GM06990 (cell line): ENCODE measurements around the gene MKLN1.

Experiments
- DNase-seq: peaks from one replicate; pipeline ENCODE4 v3.0.0-alpha.2; 2011; ENCODE audit not compliant: insufficient read length; ENCODE audit errors: extremely low read depth
- H3K27me3 ChIP-seq: replicated peaks from 2 replicates; pipeline ENCODE4 v1.6.0; 2011; ENCODE audit warnings: low read length; ENCODE audit not compliant: control insufficient read depth, insufficient read depth
- H3K36me3 ChIP-seq: 2 replicates; pipeline ENCODE4 v1.5.1; 2011; ENCODE audit warnings: low read length; ENCODE audit not compliant: control insufficient read depth, insufficient read depth
- H3K4me3 ChIP-seq: replicated peaks from 2 replicates; pipeline ENCODE4 v1.5.1; 2011; ENCODE audit warnings: low read depth, mild to moderate bottlenecking, control low read depth, low read length
- TF ChIP-seq, protein P1 (sequence below): IDR thresholded peaks from 2 replicates; pipeline ENCODE4 v1.5.1; 2011; ENCODE audit warnings: low read length, control low read depth, mild to moderate bottlenecking, inconsistent platforms; ENCODE audit not compliant: insufficient read depth, poor library complexity, severe bottlenecking

Gene MKLN1

GRCh38 chr7:131499801-131500200, 172.1 kb downstream of the MKLN1 start:
- TF ChIP-seq, protein P1, sequence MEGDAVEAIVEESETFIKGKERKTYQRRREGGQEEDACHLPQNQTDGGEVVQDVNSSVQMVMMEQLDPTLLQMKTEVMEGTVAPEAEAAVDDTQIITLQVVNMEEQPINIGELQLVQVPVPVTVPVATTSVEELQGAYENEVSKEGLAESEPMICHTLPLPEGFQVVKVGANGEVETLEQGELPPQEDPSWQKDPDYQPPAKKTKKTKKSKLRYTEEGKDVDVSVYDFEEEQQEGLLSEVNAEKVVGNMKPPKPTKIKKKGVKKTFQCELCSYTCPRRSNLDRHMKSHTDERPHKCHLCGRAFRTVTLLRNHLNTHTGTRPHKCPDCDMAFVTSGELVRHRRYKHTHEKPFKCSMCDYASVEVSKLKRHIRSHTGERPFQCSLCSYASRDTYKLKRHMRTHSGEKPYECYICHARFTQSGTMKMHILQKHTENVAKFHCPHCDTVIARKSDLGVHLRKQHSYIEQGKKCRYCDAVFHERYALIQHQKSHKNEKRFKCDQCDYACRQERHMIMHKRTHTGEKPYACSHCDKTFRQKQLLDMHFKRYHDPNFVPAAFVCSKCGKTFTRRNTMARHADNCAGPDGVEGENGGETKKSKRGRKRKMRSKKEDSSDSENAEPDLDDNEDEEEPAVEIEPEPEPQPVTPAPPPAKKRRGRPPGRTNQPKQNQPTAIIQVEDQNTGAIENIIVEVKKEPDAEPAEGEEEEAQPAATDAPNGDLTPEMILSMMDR, result no peak
- H3K36me3 ChIP-seq, result peaks cover 1% of the 10 kb centered on the region
- no peak overlapping the region for H3K4me3 ChIP-seq
- DNase-seq, result no peak
- no peaks in the 10 kb centered on the region for H3K27me3 ChIP-seq

DNA sequence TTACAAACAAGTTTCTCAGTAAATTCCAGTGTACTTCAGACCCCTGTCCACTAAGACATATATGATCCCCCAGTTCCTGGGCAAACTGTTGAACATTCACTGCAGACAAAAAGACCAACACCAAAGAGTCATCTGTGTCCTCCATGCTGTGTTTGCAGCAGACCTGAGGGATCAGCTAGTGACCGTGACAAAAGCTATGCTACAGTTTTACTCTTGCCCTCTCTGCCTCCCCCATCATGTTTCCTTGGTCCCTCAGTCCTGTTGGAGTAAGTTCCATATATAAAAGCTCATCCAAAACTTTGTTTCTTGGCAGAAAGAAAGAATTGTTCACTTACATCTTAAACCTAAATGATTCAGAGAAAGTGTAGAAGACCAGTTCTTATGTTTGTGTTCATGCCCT, 172.7 kb downstream of the MKLN1 start:
- no peaks in the 10 kb centered on the region for H3K27me3 ChIP-seq
- TF ChIP-seq, protein P1, result no peak
- peaks cover 1% of the 10 kb centered on the region for H3K36me3 ChIP-seq
- H3K4me3 ChIP-seq, result no peak overlapping the region
- DNase-seq, result no peak

- TF ChIP-seq, protein P1, result no peak
- H3K27me3 ChIP-seq, result no peaks in the 10 kb centered on the region
- DNase-seq, result no peak
- no peak overlapping the region for H3K4me3 ChIP-seq
- peaks cover 1% of the 10 kb centered on the region for H3K36me3 ChIP-seq
These were observed 173.7 kb downstream of the MKLN1 start for GRCh38 chr7:131501422-131501821.

DNA sequence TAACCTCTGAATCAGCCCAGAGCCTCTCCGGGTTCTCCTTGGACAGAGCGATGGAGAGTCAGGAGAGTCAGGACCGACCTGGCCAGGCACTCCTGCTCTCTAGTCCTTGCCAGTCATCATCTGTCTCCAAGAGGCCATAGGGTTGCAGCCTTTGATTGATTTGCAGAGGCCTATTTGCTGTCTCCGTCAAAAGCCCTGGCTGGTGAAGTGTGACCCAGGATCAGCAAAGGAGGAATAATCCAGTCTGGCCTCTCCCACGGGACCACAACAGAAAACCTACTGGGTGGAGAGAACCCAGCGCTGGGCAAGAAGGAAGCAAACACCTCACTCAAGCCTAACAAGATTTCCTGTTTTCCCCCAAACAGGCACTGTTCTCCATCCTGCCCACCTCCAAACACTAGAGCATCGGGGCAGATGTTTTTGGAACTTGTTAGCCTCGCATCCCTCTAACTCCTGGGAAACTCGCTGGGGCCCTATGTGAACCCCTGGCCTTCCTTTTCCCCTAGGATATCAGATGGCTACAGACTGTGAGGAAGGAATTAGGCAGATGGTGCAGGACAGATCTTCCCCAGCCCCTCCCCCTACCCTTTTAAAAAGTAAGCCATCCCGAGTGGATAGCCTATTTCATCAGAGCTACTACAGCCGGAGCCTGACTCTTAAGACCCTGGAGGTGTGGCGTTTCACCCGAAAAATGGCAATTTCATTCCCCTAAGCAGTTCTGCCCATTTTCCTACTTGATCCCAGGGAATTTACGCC, 174.4 kb downstream of the MKLN1 start:
- H3K36me3 ChIP-seq, result peaks cover 1% of the 10 kb centered on the region
- H3K27me3 ChIP-seq, result no peaks in the 10 kb centered on the region
- no peak overlapping the region for H3K4me3 ChIP-seq
- TF ChIP-seq, protein P1, result no peak
- DNase-seq, result no peak

DNA sequence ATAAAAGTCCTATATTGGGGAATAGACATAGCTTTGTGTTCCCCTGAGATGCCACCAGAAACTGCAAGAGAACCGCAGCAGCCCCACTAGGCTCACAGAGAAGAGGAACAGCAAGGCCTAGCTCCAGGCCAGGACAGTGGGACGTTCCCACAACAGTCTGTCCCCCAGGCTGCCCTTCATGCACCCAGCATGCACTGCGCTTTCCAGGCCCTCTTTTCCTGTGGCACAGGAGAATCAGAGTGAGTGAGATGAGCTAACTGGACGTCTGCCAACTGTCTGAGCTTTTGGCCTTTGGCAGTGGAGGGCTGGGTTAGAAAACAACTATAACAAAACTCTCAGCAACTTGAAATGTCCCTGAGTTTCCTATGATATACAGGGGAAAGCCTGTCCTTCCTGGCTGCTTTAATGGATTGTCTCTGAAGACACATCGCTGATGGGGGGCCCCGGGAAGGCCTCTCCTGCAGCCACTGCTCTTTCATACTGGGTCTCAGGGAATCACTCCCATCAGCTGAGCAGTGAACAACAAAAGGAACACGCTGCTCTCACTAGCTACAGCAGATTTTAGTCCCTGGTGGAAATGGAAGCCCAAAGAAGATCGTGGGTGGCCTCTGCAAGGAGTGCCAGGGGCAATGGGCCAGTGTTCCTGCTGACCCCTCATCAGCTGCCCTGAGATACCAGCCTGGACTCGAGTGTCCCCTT, 175.3 kb downstream of the MKLN1 start:
- peaks cover 1% of the 10 kb centered on the region for H3K36me3 ChIP-seq
- no peaks in the 10 kb centered on the region for H3K27me3 ChIP-seq
- TF ChIP-seq, protein P1, result no peak
- no peak overlapping the region for H3K4me3 ChIP-seq
- no peak for DNase-seq
